RWPE2 (cell line): ENCODE data around the gene KCNN2.
A peak's percentile ranks its signal among the peaks of the same experiment; 100 is the strongest.

ENCODE experiments used
- ATAC-seq: fragments of 200-7000 bp; cut with Tn5 transposase; 3 replicates; pipeline ENCODE4 v1.9.1; 2021; ENCODE audit warnings: low read depth
- DNase-seq: peaks from one replicate; pipeline ENCODE4 v3.0.0-alpha.2; 2020; ENCODE audit warnings: low spot score
- H3K27ac ChIP-seq: fragments of 450-650 bp; 2 replicates; pipeline ENCODE4 v1.5.1; 2017; ENCODE audit warnings: mild to moderate bottlenecking; ENCODE audit not compliant: poor library complexity, severe bottlenecking
- H3K27me3 ChIP-seq: fragments of 250-450 bp; sonication (Bioruptor Pico); 2 replicates; pipeline ENCODE4 v1.5.1; 2021; ENCODE audit warnings: mild to moderate bottlenecking, moderate library complexity; ENCODE audit not compliant: insufficient read depth, poor library complexity, severe bottlenecking
- H3K36me3 ChIP-seq: fragments of 250-450 bp; sonication (Bioruptor Pico); 2 replicates; pipeline ENCODE4 v1.5.1; 2020; ENCODE audit warnings: low read depth, mild to moderate bottlenecking, moderate library complexity
- H3K4me1 ChIP-seq: fragments of 250-450 bp; sonication (Bioruptor Pico); 2 replicates; pipeline ENCODE4 v1.5.1; 2021; ENCODE audit warnings: mild to moderate bottlenecking, moderate library complexity; ENCODE audit not compliant: insufficient read depth, poor library complexity, severe bottlenecking
- H3K4me3 ChIP-seq: fragments of 250-450 bp; sonication (Bioruptor Pico); 2 replicates; pipeline ENCODE4 v1.5.1; 2021; ENCODE audit warnings: mild to moderate bottlenecking, moderate library complexity; ENCODE audit not compliant: severe bottlenecking
- H3K9me3 ChIP-seq: fragments of 250-450 bp; sonication (Bioruptor Pico); 2 replicates; pipeline ENCODE4 v1.5.1; 2021; ENCODE audit warnings: mild to moderate bottlenecking, moderate library complexity; ENCODE audit not compliant: severe bottlenecking
- CTCF ChIP-seq: fragments of 450-650 bp; IDR thresholded peaks from one replicate; pipeline ENCODE4 v1.5.1; 2017; ENCODE audit warnings: mild to moderate bottlenecking, moderate library complexity; ENCODE audit not compliant: poor library complexity, severe bottlenecking

Gene KCNN2

DNA sequence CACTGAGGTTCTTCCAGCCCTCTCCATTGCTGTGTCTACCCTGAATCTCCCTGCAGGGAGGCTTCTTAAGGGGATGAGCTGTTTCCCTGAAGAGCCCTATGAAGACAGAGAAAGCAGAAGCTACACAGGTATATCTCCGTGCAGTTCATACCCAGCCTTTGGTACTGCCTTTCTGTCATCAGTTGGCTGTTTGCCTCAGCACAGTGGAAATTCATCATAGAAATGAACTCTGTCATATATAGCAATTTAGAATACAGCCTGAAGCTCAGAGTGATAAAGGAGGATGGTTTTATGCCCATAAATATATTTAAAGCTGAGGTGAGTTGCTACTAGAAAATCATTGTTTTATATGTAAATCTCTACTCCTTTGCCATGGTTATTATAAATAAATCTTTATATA is 42.6 kb upstream of the KCNN2 start:
- H3K27ac ChIP-seq, result no peak overlapping the region
- DNase-seq (no peak), ATAC-seq (no peak)
- H3K4me1 ChIP-seq, result no peaks in the 10 kb centered on the region
- peaks cover 18% of the 10 kb centered on the region for H3K27me3 ChIP-seq
- H3K4me3 ChIP-seq, result no peak overlapping the region
- no peaks in the 10 kb centered on the region for H3K9me3 ChIP-seq
- no peak for TF ChIP-seq CTCF
- no peaks in the 10 kb centered on the region for H3K36me3 ChIP-seq

DNA sequence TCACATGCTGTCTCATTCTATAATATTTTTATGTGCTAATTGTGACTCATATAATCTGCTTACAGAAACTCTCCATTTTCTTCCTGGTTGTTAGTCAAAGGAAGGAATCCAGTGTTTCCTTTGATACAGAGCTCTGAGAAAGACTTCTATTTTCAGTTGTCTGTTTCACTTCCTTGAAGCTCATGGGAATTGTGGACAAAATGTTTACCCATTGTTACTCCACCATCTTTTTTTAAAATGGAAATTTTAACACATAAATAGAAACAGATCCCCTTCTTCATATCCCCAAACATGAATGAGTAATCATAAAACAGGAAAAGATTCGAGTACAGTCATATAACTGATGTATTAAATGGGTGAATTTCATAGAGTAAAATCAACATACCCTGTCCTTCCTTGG is 42.0 kb upstream of the KCNN2 start:
- H3K9me3 ChIP-seq, result no peaks in the 10 kb centered on the region
- no peaks in the 10 kb centered on the region for H3K36me3 ChIP-seq
- ATAC-seq (peak; percentile 31; the same call in 1 of the 3 replicates), DNase-seq (no peak)
- H3K4me3 ChIP-seq, result no peak overlapping the region
- no peaks in the 10 kb centered on the region for H3K4me1 ChIP-seq
- peaks cover 17% of the 10 kb centered on the region for H3K27me3 ChIP-seq
- TF ChIP-seq CTCF, result no peak
- no peak overlapping the region for H3K27ac ChIP-seq

DNA sequence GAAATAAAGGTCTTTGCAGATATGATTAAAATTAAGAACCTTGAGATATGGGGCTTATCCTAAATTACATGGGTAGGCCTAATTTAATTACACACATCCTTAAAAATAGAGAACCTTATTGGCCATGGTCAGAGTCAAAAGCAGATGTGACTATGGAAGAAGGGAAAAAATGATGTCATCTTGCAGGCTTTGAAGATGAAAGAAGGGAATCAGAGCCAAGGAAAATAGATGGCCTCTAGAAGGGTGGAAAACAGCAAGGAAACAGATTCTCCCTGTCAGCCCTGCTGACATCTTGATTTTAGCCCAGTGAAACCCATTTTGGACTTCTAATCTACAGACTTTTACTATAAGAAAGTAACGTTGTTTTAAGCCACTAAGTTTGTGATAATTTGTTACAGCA is 37.6 kb upstream of the KCNN2 start:
- ATAC-seq, result no peak
- no peak for DNase-seq
- no peak for TF ChIP-seq CTCF
- Histone ChIP-seq H3K36me3 (no peaks in the 10 kb centered on the region), H3K27me3 (peaks cover 24% of the 10 kb centered on the region), H3K4me3 (no peak overlapping the region), H3K27ac (no peak overlapping the region), H3K9me3 (no peaks in the 10 kb centered on the region), H3K4me1 (no peaks in the 10 kb centered on the region)

DNA sequence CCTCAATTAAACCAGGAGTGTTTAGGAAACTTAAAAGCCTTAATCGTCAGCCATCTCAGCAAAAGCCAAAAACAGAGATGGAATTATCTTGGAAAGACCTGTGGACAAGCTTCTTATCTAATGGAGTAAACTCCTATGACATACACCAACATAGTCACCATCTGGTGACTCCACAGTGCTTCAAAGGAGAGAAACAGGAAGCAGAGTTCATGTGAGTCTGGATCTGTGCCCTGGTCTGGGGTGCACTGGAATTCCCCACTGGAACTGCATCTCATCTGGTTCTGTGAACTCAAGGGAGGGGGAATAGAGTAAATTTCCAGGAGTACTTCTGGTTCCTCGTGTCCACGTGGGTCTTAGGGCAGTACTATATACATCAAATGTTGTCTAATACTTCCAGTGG is 36.3 kb upstream of the KCNN2 start:
- no peaks in the 10 kb centered on the region for H3K36me3 ChIP-seq
- no peaks in the 10 kb centered on the region for H3K4me1 ChIP-seq
- H3K4me3 ChIP-seq, result no peak overlapping the region
- no peak for DNase-seq
- H3K27me3 ChIP-seq, result peaks cover 24% of the 10 kb centered on the region
- no peak for TF ChIP-seq CTCF
- H3K9me3 ChIP-seq, result no peaks in the 10 kb centered on the region
- no peak for ATAC-seq
- no peak overlapping the region for H3K27ac ChIP-seq

GRCh38 chr5:114327474-114327873 is 34.4 kb upstream of the KCNN2 start:
- Histone ChIP-seq H3K9me3 (no peaks in the 10 kb centered on the region), H3K4me1 (no peaks in the 10 kb centered on the region), H3K4me3 (no peak overlapping the region), H3K27me3 (peaks cover 20% of the 10 kb centered on the region), H3K27ac (no peak overlapping the region), H3K36me3 (no peaks in the 10 kb centered on the region)
- ATAC-seq (no peak), DNase-seq (no peak)
- TF ChIP-seq CTCF, result no peak
